Hepatic stellate cell (primary cell): ENCODE measurements around the gene NFATC2.
"Not testable (repeated sequence)": the region's sequence is repeated elsewhere in the genome, so short reads cannot be mapped to it uniquely, and the experiment has no call there.

ENCODE experiments used
- DNase-seq: peaks from one replicate; pipeline ENCODE4 v3.0.0; 2011; ENCODE audit warnings: low spot score

The NFATC2 gene

GRCh38 chr20:51354191-51354768 is 188.2 kb downstream of the NFATC2 start:
- peak; percentile 50 for DNase-seq

GRCh38 chr20:51353491-51353890 is 189.0 kb downstream of the NFATC2 start:
- no peak for DNase-seq

GRCh38 chr20:51352791-51353190 is 189.7 kb downstream of the NFATC2 start:
- no peak for DNase-seq

- DNase-seq, result peak; percentile 70
Observed at GRCh38 chr20:51350941-51351631, 191.4 kb downstream of the NFATC2 start.

- DNase-seq, result no peak
Observed at GRCh38 chr20:51348876-51349275, 193.6 kb downstream of the NFATC2 start.

GRCh38 chr20:51347831-51348230 is 194.7 kb downstream of the NFATC2 start:
- no peak for DNase-seq

- DNase-seq, result no peak
Observed at GRCh38 chr20:51346686-51347485, 195.6 kb downstream of the NFATC2 start.

- peak; percentile 52 for DNase-seq
Observed at GRCh38 chr20:51345601-51346101, 196.9 kb downstream of the NFATC2 start.

GRCh38 chr20:51343802-51344201 is 198.7 kb downstream of the NFATC2 start:
- not testable (repeated sequence) for DNase-seq

GRCh38 chr20:51342510-51343236 is 199.8 kb downstream of the NFATC2 start:
- no peak for DNase-seq

- no peak for DNase-seq
Observed at GRCh38 chr20:51341581-51341980, 200.9 kb downstream of the NFATC2 start.

GRCh38 chr20:51340451-51340840 is 202.1 kb downstream of the NFATC2 start:
- no peak for DNase-seq

- no peak for DNase-seq
Observed at GRCh38 chr20:51339721-51340450, 202.6 kb downstream of the NFATC2 start.

- no peak for DNase-seq
Observed at GRCh38 chr20:51338692-51339440, 203.7 kb downstream of the NFATC2 start.

GRCh38 chr20:51337126-51337805 is 205.3 kb downstream of the NFATC2 start:
- no peak for DNase-seq
